Stimulated activated CD8-positive, alpha-beta memory T cell treated with anti-CD3 and anti-CD28 coated beads, Interleukin-7, amount 100 ng/mL, for 24 hours (primary cell): ENCODE results near the gene PTH2R.
"Not testable (repeated sequence)": the region's sequence is repeated elsewhere in the genome, so short reads cannot be mapped to it uniquely, and the experiment has no call there.

Source experiments
- DNase-seq: peaks from one replicate; pipeline ENCODE4 v3.0.0-alpha.2; 2020; ENCODE audit warnings: low read depth

Gene PTH2R

DNA sequence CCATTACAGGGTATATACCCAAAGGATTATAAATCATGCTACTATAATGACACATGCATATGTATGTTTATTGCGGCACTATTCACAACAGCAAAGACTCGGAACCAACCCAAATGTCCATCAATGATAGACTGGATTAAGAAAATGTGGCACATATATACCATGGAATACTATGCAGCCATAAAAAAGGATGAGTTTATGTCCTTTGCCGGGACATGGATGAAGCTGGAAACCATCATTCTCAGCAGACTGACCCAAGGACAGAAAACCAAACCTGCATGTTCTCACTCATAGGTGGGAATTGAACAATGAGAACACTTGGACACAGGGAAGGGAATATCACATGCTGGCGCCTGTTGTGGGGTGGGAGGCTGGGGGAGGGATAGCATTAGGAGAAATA is 9.8 kb upstream of the PTH2R start:
- DNase-seq = not testable (repeated sequence)

- DNase-seq = no peak
Measured at GRCh38 chr2:208399201-208399600, 7.4 kb upstream of the PTH2R start.

DNA sequence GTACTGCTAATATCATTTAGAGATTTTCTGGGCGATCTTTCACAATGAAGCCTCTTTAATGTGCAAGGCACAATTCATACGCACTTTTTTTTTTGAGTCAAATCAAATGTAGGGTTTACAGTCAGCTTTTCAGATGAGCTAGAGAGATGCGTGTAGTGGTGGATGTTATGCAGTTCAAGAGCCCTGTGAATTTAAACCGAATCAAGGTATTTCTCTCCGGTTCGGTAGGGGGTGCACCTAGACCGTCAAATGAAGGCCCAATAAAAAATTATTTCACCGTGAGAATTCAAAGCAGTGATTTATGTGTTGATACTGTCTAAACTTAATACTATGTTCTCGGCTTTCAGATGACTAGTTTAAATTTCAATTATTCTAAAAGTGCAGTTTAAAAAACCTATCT is 1.1 kb downstream of the PTH2R start:
- DNase-seq = no peak

DNA sequence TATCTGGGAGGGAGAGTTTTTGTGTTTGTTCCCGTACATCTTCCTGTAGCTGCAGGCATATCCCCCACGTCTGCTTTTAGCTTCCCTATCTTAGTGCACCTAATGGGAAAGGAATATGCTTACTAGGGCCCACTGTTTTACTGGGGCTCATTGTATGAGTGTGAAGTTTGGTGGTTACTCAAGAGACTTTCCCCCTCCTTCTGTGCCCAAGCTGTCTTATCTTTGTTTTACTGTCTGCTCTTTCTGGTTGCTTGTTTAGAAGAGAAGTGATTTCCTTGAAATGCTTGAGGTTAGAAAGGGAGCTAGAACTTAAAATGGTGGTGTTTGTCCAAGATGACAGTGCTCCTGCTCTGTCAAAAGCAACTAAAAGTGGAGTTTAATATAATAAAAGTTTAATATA is 7.3 kb downstream of the PTH2R start:
- DNase-seq = no peak

- no peak for DNase-seq
Measured at GRCh38 chr2:208415255-208415654, 8.7 kb downstream of the PTH2R start.

DNA sequence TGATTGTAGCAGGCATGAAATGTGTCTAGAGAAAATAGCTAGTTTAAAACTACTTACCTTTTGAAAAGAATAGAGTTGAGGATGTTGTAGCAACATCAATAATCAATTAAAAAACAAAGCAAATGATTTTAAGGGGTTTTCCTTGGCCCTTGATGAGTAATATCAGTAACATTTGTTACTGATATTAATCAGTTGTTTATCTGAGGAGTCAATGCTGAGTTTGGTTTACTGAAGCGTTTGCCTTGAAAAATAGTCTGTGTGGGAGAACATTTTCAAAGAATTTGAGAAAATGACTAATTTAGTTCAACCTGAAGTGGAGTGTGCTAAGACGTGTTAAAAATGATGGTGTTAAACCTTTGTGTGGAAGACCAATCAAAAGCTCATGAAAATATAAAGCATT is 9.3 kb downstream of the PTH2R start:
- no peak for DNase-seq

DNA sequence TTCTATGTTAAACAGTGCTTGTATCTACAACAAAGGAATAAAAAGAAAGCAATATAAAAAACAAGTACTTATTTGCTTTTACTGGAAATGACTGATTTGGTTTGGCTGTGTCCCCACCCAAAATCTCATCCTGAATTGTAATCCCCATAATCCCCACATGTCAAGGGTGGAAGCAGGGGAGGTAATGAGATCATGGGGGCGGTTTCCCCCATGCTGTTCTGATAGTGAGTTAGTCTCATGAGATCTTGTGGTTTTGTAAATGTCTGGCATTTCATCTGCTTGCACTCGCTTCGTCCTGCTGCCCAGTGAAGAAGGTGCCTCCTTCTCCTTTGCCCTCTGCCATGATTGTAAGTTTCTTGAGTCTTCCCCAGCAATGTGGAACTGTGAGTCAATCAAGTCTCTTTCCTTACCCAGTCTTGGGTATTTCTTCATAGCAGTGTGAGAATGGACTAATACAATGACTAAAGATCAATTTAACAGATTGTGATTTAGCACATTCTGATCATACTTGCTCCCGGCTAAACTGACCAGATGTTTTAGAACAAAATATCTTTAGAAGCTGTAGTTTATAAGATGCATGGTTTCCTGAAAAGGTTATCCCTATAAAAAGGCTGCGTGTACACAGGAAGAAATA is 19.9 kb downstream of the PTH2R start:
- no peak for DNase-seq

DNA sequence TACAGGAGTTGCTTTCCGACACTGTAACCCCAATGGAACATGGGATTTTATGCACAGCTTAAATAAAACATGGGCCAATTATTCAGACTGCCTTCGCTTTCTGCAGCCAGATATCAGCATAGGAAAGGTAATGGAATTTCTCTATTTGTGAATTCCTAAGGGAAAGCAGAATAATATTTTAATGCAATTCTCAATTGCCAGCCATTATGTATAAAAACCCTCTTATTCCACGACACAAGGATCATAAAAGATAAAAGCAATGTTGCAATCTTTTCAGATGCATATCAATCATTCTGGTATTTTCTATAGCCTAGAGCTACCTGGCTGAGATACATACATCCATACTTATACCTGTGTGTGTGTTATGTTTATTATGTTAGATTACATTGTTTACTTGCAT is 31.2 kb downstream of the PTH2R start:
- no peak for DNase-seq

DNA sequence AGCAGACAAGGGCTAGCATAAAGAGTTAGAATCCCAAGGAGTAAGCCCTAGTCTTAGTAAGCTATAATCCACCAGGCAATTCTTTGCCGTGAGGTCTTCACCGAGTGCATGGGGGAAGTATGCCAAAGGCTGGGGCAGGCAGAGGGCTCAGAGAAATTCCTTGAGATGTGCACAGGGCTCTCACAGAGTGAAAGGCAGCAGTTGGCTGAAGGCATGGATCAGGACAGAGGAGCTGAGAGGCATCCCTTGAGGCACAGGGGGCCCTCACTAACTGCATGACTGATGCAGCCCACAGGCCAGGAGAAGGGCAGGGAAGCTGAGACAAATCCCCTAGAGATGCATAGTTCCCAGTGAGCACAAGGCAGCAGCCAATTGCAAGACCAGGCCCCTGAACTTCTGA is 34.1 kb downstream of the PTH2R start:
- DNase-seq = no peak

DNA sequence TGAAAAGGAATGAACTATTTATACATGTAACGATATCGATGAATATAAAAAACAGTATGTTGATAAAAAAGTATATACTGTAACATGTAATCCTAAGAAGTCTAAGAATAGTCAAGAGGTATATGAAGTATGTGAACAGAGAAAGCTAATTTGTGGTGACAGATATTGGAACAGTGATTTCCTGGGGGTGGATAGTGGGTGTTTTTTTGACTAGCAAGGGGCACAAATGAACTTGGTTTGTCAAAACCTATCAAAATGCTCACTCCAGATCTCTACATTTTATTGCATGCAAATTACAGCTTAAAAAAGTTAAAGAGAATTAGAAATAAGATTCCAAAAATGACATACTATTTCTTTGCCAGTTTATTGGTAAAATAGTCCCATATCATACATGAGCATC is 35.4 kb downstream of the PTH2R start:
- DNase-seq = no peak

DNA sequence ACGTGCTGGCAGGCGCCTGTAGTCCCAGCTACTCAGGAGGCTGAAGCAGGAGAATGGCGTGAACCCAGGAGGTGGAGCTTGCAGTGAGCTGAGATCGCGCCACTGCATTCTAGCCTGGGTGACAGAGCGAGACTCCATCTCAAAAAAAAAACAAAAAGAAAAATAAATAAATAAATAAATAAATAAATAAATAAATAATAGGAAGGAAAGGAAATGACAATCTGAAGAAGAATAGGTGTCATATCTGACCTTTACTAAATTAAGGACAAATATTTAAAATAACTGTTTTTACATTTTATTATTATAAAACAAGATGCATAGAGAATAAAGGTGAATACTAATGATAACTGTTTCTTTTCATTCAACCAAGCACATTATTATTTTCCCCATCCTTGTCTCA is 40.9 kb downstream of the PTH2R start:
- DNase-seq = not testable (repeated sequence)

DNA sequence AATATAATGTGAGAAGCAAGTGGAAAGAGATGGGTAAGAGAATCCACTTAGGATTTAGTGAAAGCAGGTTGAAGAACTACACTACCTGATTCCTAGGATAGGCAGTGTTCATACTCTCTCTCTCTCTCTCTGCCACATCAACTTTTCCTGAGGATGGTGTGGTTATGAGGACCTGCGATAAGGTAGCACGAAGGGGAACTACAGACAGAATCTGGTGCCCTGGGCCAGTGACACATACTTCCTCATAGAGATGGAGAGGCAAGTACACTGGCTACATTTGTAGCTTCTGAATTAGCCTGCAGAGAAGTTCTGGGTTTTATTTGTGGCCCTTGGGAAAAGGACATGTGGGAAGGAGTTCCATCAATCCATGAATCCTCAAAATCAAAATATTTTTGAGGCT is 44.5 kb downstream of the PTH2R start:
- no peak for DNase-seq

DNA sequence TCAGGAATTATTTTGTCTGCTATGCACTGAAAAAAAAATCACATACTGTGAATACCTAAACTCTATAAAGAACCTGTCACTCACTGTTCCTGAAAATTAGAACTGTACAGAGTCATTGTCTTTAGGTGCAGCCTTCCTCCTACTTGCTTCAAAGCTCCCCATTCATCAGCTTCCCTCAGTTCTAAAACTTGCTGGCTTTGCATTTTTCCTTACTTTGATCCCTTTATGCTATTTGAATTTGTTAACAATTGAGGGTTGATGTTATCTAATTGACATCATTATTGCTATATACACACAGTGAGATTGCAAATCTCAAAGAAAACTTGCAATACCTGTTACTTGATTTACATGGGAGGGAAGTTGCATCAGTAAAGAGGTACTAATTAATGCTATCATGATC is 48.3 kb downstream of the PTH2R start:
- DNase-seq = no peak

- no peak for DNase-seq
Measured at GRCh38 chr2:208463721-208464120, 57.1 kb downstream of the PTH2R start.

DNA sequence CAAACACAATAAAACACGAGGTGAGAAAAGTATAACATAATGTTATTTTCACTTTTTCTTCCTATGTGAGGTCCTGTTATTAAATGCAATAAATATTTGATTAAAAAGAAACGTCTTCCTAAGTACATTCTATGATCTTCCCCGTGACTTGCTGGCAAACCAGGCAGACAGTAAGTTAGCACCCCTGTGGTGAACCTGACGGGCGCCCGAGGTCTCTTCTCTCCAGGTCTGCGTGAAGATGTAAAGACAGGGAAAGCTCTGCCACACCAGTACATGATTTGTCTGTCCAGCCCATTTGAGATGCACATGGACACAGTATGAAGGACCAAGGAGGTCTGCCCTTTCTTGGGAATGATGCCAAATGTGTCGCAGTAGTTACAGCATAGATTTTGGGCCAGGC is 57.6 kb downstream of the PTH2R start:
- no peak for DNase-seq

- DNase-seq = no peak
Measured at GRCh38 chr2:208466151-208466919, 59.7 kb downstream of the PTH2R start.

DNA sequence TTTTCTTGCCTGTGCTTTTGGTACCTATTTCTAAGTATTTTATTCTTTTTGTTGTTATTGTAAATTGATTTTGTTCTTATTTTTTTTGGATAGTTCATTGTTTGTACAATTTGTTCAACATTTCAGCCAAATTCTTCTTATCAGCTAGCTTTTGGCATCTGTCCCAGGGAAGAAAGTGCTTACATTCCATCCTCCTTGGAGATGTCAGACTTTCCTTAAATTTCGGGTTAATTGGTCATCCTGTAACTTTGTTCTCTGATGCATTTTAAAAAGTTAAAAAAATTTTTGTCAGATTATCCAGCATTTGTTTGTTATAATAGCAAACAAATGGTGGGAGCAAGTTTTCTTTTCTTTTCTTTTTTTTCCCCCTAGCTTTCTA is 60.3 kb downstream of the PTH2R start:
- no peak for DNase-seq

DNA sequence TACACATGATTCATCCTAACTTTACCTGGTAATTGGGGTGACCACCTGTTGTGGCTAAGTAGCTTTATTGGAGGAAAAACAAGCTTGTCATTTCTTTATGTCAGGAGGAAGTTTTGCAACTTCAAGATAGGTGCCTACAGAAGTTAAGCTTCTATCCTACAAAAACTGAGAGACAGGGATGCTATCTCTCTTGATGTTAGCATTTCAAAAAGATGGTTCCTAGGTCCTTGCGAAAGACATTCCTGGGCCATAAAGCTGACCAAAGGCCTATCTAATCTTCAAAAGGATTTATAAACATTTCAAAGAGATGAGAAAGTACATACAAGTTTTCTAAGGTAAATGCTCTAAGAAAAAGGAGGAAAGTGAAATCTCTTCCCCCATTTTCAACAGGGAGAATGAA is 61.0 kb downstream of the PTH2R start:
- DNase-seq = no peak

DNA sequence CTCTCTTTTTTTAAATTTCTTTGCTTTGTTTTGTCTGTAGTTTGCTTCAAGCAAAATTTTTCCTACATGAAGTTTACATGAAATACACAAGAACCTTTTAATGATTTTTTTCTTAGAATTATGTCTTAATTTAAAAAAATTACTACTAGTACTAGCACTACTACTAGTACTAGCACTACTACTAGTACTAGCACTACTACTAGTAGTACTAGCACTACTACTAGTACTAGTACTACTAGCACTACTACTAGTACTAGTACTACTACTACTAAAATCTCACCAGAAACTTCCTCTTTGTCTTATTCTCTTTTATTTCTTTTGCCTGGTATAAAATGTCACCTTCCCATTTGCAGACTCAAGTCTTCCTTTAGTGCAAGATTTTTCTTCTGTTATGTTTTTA is 71.1 kb downstream of the PTH2R start:
- DNase-seq = no peak

GRCh38 chr2:208479342-208479741 is 72.8 kb downstream of the PTH2R start:
- DNase-seq = no peak

DNA sequence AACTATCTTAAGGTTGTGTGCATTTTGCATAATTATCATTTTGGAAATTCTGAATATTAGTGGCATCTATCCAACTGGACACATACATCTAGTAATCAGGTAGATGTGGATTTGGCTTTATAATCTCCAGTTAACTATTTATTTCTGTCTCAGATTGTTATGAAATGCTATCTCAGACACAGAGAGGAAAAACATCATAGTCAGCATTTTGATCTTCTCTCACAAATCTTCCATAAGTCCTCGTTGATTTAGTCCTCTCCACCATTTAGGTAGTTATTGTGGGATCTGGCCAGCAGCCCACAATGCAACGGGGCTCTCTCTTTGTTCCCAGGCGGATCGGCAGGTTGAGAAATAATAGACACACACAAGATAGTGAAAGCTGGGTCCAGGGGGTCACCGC is 75.4 kb downstream of the PTH2R start:
- DNase-seq = not testable (repeated sequence)

GRCh38 chr2:208482453-208483015 is 75.9 kb downstream of the PTH2R start:
- DNase-seq = not testable (repeated sequence)

DNA sequence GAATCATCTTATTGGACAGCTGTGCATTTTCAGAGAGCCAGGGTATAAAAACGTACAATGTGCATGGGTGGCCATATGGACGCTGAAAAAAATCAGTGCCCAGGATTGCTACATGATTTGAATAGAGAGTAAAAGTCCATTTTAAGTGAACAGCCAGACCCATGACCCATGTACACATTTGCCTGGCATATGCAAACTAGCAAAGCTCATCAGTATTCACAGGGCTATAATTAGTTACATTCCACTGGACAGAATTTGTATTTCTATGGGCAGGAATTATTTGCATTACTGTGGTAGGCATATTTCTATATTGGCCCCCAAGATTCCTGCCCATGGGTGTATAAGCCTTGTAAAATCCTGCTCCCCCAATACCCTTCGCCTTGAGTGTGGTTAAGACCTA is 78.8 kb downstream of the PTH2R start:
- DNase-seq = no peak
